HEK293 (cell line): ENCODE measurements around the gene SMC6.

Experiments used
- CTCF ChIA-PET: fragments of 350-600 bp; formaldehyde crosslinking; extraction: SDS; loops from one replicate; lab custom pipeline; 2021; ENCODE audit warnings: antibody characterized with exemption; lab: Yijun Ruan, JAX
- POLR2A ChIA-PET: fragments of 300-600 bp; formaldehyde crosslinking; extraction: SDS; loops from one replicate; lab custom pipeline; 2020; ENCODE audit warnings: antibody characterized with exemption, inconsistent platforms; lab: Yijun Ruan, JAX
- H3K27ac ChIP-seq: fragments of 200-500 bp; sonication (Bioruptor generic); 2 replicates; pipeline ENCODE4 v1.5.1; 2014; ENCODE audit warnings: low read depth, low read length, control low read depth, inconsistent platforms; ENCODE audit errors: extremely low read depth
- H3K36me3 ChIP-seq, 2 experiments: fragments of 200-500 bp in 1 of 2; sonication (Bioruptor generic) in 1 of 2; 1 replicate in 1 of 2; 2 replicates in 1 of 2; pipeline ENCODE4 v1.5.1; 2014 to 2017; ENCODE audit warnings: inconsistent platforms in 2 of 2, low read length in 2 of 2; ENCODE audit not compliant: control insufficient read depth in 2 of 2, insufficient read depth in 1 of 2
- H3K4me1 ChIP-seq: fragments of 200-500 bp; sonication (Bioruptor generic); 2 replicates; pipeline ENCODE4 v1.5.1; 2014; ENCODE audit warnings: mild to moderate bottlenecking, low read length, inconsistent platforms; ENCODE audit not compliant: control insufficient read depth, insufficient read depth
- H3K4me3 ChIP-seq: 2 replicates; pipeline ENCODE4 v1.5.1; 2011; ENCODE audit warnings: low read depth, mild to moderate bottlenecking, control low read depth, low read length, moderate library complexity
- H3K9me3 ChIP-seq: fragments of 200-500 bp; sonication (Bioruptor generic); 2 replicates; pipeline ENCODE4 v1.5.1; 2014; ENCODE audit warnings: low read depth, low read length, inconsistent platforms; ENCODE audit not compliant: control insufficient read depth, insufficient read depth
- GLIS1 ChIP-seq: fragments of 450-650 bp; formaldehyde crosslinking; IDR thresholded peaks from 2 replicates; pipeline ENCODE4 v1.5.1; 2016; ENCODE audit warnings: missing biosample characterization, missing genetic modification characterization
- HIC1 ChIP-seq: fragments of 450-650 bp; formaldehyde crosslinking; IDR thresholded peaks from 2 replicates; pipeline ENCODE4 v1.5.1; 2016; ENCODE audit warnings: missing biosample characterization, missing genetic modification characterization
- MYNN ChIP-seq: fragments of 450-650 bp; formaldehyde crosslinking; IDR thresholded peaks from 2 replicates; pipeline ENCODE4 v1.5.1; 2016; ENCODE audit warnings: missing biosample characterization, missing genetic modification characterization, borderline replicate concordance
- PATZ1 ChIP-seq: fragments of 450-650 bp; formaldehyde crosslinking; IDR thresholded peaks from 2 replicates; pipeline ENCODE4 v1.5.1; 2016; ENCODE audit warnings: missing biosample characterization, missing genetic modification characterization
- PBX3 ChIP-seq: sonication (generic); formaldehyde crosslinking; IDR thresholded peaks from 2 replicates; pipeline ENCODE4 v1.8.1; 2022; ENCODE audit warnings: mild to moderate bottlenecking, moderate library complexity, missing genetic modification reagents
- PRDM1 ChIP-seq: fragments of 450-650 bp; formaldehyde crosslinking; IDR thresholded peaks from 2 replicates; pipeline ENCODE4; 2016; ENCODE audit warnings: missing biosample characterization, missing genetic modification characterization
- REPIN1 ChIP-seq: fragments of 450-650 bp; formaldehyde crosslinking; IDR thresholded peaks from 2 replicates; pipeline ENCODE4 v1.5.1; 2017; ENCODE audit warnings: missing biosample characterization, missing genetic modification characterization, low read depth
- SALL2 ChIP-seq: fragments of 450-650 bp; formaldehyde crosslinking; IDR thresholded peaks from 2 replicates; pipeline ENCODE4 v1.5.0; 2017; ENCODE audit warnings: missing biosample characterization, mild to moderate bottlenecking, missing genetic modification characterization, borderline replicate concordance
- ZFP41 ChIP-seq: fragments of 450-650 bp; formaldehyde crosslinking; IDR thresholded peaks from 2 replicates; pipeline ENCODE4 v1.5.1; 2016; ENCODE audit warnings: missing biosample characterization, missing genetic modification characterization, borderline replicate concordance
- ZNF157 ChIP-seq: fragments of 450-650 bp; formaldehyde crosslinking; IDR thresholded peaks from 2 replicates; pipeline ENCODE4 v1.5.1; 2016; ENCODE audit warnings: missing biosample characterization, missing genetic modification characterization
- ZNF26 ChIP-seq: fragments of 450-650 bp; formaldehyde crosslinking; IDR thresholded peaks from 2 replicates; pipeline ENCODE4 v1.5.1; 2016; ENCODE audit warnings: missing biosample characterization, missing genetic modification characterization
- ZNF394 ChIP-seq: fragments of 450-650 bp; formaldehyde crosslinking; IDR thresholded peaks from 2 replicates; pipeline ENCODE4 v1.5.1; 2016; ENCODE audit warnings: missing biosample characterization, missing genetic modification characterization, mild to moderate bottlenecking, moderate library complexity, borderline replicate concordance
- ZNF433 ChIP-seq: fragments of 450-650 bp; formaldehyde crosslinking; IDR thresholded peaks from 2 replicates; pipeline ENCODE4 v1.5.1; 2016; ENCODE audit warnings: missing biosample characterization, missing genetic modification characterization, low read depth
- ZNF558 ChIP-seq: fragments of 450-650 bp; formaldehyde crosslinking; IDR thresholded peaks from 2 replicates; pipeline ENCODE4 v1.5.1; 2016; ENCODE audit warnings: missing biosample characterization, missing genetic modification characterization
- ZNF571 ChIP-seq: fragments of 450-650 bp; formaldehyde crosslinking; IDR thresholded peaks from 2 replicates; pipeline ENCODE4 v1.5.0; 2017; ENCODE audit warnings: missing biosample characterization, missing genetic modification characterization
- ZNF610 ChIP-seq: fragments of 450-650 bp; formaldehyde crosslinking; IDR thresholded peaks from 2 replicates; pipeline ENCODE4 v1.5.1; 2016; ENCODE audit warnings: missing biosample characterization, missing genetic modification characterization, borderline replicate concordance
- ZNF621 ChIP-seq: fragments of 450-650 bp; formaldehyde crosslinking; IDR thresholded peaks from 2 replicates; pipeline ENCODE4 v1.5.1; 2017; ENCODE audit warnings: missing biosample characterization, missing genetic modification characterization
- ZNF626 ChIP-seq: fragments of 450-650 bp; sonication (Bioruptor Pico); formaldehyde crosslinking; IDR thresholded peaks from 2 replicates; pipeline ENCODE4 v1.5.1; 2018; ENCODE audit warnings: missing biosample characterization, missing genetic modification characterization, inconsistent platforms
- ZNF670 ChIP-seq: fragments of 450-650 bp; formaldehyde crosslinking; IDR thresholded peaks from 2 replicates; pipeline ENCODE4 v1.5.1; 2016; ENCODE audit warnings: missing biosample characterization, missing genetic modification characterization, low read depth
- ZNF692 ChIP-seq: fragments of 450-650 bp; formaldehyde crosslinking; IDR thresholded peaks from 2 replicates; pipeline ENCODE4 v1.5.1; 2016; ENCODE audit warnings: missing biosample characterization, missing genetic modification characterization
- ZNF792 ChIP-seq: fragments of 450-650 bp; formaldehyde crosslinking; IDR thresholded peaks from 2 replicates; pipeline ENCODE4 v1.5.1; 2016; ENCODE audit warnings: missing biosample characterization, missing genetic modification characterization

SMC6 gene

GRCh38 chr2:17627434-17627833 is 126.2 kb downstream of the SMC6 start (continued):
- TF ChIP-seq ZNF26: no peak

- POLR2A ChIA-PET: no interaction called here
- CTCF ChIA-PET: interaction anchor here (0.6 to 2.4 kb wide), 3 partner anchors 10 to 1689 kb away, joined by 3 to 7 read pairs (median 3); no protein-coding TSS in a partner anchor
Observed at GRCh38 chr2:17626986-17627385, 126.6 kb downstream of the SMC6 start.

GRCh38 chr2:17625446-17625845 is 128.2 kb downstream of the SMC6 start:
- no peak overlapping the region for H3K27ac ChIP-seq

More at GRCh38 chr2:17626986-17627385, 126.6 kb downstream of the SMC6 start:
- H3K9me3 ChIP-seq: no peaks in the 10 kb centered on the region
- TF ChIP-seq PATZ1 (no peak), GLIS1 (tag by site-specific recombination) (peak; percentile 38; the same call in 1 of the 2 replicates), PBX3 (CRISPR knock-in tag) (no peak), ZNF157 (tag by site-specific recombination) (no peak)
- TF ChIP-seq, all 188 proteins: peak for 1
- H3K4me1 ChIP-seq: no peaks in the 10 kb centered on the region; the same call in 1 of the 2 replicates
- no peak overlapping the region for H3K4me3 ChIP-seq
- H3K36me3 ChIP-seq: no peaks in the 10 kb centered on the region
- H3K27ac ChIP-seq: no peak overlapping the region

More at GRCh38 chr2:17625446-17625845, 128.2 kb downstream of the SMC6 start:
- no peak for TF ChIP-seq ZNF558 (tag by site-specific recombination)
- no peak for TF ChIP-seq ZNF394 (tag by site-specific recombination)
- no peak for TF ChIP-seq ZNF433
- TF ChIP-seq MYNN (tag by site-specific recombination): no peak
- TF ChIP-seq ZNF792 (tag by site-specific recombination): no peak
- TF ChIP-seq REPIN1 (tag by site-specific recombination): no peak
- no peak for TF ChIP-seq ZNF571 (tag by site-specific recombination)
- TF ChIP-seq ZNF621: no peak
- no peak for TF ChIP-seq PRDM1 (tag by site-specific recombination)
- TF ChIP-seq ZNF626 (tag by site-specific recombination): no peak
- TF ChIP-seq ZNF610 (tag by site-specific recombination): no peak
- TF ChIP-seq ZFP41: no peak
- TF ChIP-seq ZNF670 (tag by site-specific recombination): no peak
- no peak for TF ChIP-seq SALL2 (tag by site-specific recombination)
- TF ChIP-seq HIC1 (tag by site-specific recombination): no peak
- no peak for TF ChIP-seq ZNF692 (tag by site-specific recombination)
- TF ChIP-seq, all 188 proteins: peak for 0
- no peaks in the 10 kb centered on the region for H3K36me3 ChIP-seq
- ChIA-PET CTCF (interaction anchor here (1.3 kb wide), 1 partner anchor 21 kb away, joined by 6 read pairs; no protein-coding TSS in a partner anchor), POLR2A (no interaction called here)
- no peaks in the 10 kb centered on the region; the same call in 1 of the 2 replicates for H3K4me1 ChIP-seq
- H3K4me3 ChIP-seq: no peak overlapping the region
- H3K9me3 ChIP-seq: no peaks in the 10 kb centered on the region
